Measurements from ENCODE around the gene MMP15.

- no peak for TF ChIP-seq CTCF (IDR thresholded peaks at IDR 0.05)
- no peak for TF ChIP-seq POLR2A (IDR thresholded peaks at IDR 0.05)
Measured at GRCh38 chr16:57976331-57976796, 49.2 kb upstream of the MMP15 start.

All from heart left ventricle (tissue), 13 donors.